ENCODE results near the gene ITGB1BP2. TPM values are rescaled to one million over a fixed set of nuclear protein-coding genes. Genes with fewer than 3 reads are reported as not detected.

ITGB1BP2 gene
- 0.38 TPM for total RNA-seq
- long read RNA-seq: 0 reads

DNA sequence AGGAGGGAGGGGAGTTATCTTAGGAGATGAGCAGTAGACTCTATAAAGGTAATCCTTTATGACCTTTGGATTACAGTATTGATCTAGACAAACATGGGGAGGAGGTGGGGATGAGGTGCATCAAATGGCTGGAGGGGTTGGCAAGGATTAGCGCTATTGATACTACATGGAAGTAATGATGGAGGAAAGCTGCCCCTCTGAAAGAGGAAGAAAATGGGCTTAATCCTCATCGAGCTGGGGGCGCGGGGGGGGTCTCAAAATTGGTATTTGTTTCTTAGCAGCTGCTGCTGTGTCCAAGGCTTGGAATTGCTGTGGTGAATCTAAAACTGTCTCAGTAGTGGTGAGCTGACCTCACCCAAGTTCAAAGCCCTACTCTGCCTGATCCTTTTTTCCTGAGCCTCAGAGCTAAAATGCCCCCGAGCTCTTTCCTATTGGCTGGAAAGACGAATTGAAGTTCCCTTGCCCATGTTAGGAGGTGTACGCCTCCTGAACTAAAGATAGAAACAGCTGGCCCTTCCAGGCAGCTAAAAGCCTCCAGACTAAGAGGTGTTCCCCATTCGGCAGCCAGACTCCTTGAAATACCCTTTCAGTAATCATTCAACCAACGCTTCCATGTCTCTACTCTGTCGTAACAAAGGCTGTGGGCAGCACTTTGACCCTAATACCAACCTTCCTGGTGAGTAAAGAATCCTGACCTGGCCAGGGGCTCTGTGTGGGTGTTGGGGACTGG, at the start of gene ITGB1BP2:
ITGB1BP2 (plus strand) TSS at position 556 of the 730 bp plus-strand sequence; CDS start at position 613, 57 bp downstream.
- TF ChIP-seq, protein P1, sequence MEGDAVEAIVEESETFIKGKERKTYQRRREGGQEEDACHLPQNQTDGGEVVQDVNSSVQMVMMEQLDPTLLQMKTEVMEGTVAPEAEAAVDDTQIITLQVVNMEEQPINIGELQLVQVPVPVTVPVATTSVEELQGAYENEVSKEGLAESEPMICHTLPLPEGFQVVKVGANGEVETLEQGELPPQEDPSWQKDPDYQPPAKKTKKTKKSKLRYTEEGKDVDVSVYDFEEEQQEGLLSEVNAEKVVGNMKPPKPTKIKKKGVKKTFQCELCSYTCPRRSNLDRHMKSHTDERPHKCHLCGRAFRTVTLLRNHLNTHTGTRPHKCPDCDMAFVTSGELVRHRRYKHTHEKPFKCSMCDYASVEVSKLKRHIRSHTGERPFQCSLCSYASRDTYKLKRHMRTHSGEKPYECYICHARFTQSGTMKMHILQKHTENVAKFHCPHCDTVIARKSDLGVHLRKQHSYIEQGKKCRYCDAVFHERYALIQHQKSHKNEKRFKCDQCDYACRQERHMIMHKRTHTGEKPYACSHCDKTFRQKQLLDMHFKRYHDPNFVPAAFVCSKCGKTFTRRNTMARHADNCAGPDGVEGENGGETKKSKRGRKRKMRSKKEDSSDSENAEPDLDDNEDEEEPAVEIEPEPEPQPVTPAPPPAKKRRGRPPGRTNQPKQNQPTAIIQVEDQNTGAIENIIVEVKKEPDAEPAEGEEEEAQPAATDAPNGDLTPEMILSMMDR (IDR thresholded peaks at IDR 0.05): no peak
- no peak for DNase-seq
- no peak within 1 kb of the TSS for H3K4me3 ChIP-seq
- H3K4me1 ChIP-seq: no peaks in the 10 kb centered on the region
- H3K9me3 ChIP-seq: no peaks in the 10 kb centered on the region
- peaks cover 36% of the 10 kb centered on the region for H3K36me3 ChIP-seq
- H3K27ac ChIP-seq: no peak within 1 kb of the TSS
- H3K27me3 ChIP-seq: no peaks in the 10 kb centered on the region
- intact Hi-C loops (cut with DNase I): no loop called here
- peak; percentile 26 for ATAC-seq

DNA sequence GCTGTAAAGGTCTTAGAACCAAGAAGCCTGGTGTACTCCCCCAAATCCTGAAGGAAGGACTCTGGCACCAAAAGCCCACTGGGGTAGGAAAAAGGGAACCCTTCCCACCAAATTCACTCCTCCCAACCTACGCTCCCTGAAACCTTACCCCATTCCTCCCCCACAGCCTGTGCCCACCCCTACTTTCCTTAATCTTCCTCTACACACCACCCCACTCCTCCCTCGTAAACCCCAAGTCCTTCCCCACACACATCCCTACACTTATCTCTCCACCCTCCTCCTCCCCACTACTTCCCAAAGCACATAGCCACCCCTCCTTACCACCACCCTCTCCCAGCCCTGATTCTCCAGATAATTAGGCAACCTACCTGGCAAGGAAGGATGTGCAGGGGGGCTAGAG, 49.3 kb upstream of the ITGB1BP2 start:
- intact Hi-C loops (cut with DNase I): no loop called here
- Histone ChIP-seq H3K4me3 (no peak overlapping the region), H3K27me3 (no peaks in the 10 kb centered on the region), H3K9me3 (no peaks in the 10 kb centered on the region), H3K27ac (no peak overlapping the region), H3K4me1 (no peaks in the 10 kb centered on the region), H3K36me3 (peaks cover under 1% of the 10 kb centered on the region)
- ATAC-seq: no peak
- TF ChIP-seq, protein P1 (IDR thresholded peaks at IDR 0.05): no peak
- no peak for DNase-seq

DNA sequence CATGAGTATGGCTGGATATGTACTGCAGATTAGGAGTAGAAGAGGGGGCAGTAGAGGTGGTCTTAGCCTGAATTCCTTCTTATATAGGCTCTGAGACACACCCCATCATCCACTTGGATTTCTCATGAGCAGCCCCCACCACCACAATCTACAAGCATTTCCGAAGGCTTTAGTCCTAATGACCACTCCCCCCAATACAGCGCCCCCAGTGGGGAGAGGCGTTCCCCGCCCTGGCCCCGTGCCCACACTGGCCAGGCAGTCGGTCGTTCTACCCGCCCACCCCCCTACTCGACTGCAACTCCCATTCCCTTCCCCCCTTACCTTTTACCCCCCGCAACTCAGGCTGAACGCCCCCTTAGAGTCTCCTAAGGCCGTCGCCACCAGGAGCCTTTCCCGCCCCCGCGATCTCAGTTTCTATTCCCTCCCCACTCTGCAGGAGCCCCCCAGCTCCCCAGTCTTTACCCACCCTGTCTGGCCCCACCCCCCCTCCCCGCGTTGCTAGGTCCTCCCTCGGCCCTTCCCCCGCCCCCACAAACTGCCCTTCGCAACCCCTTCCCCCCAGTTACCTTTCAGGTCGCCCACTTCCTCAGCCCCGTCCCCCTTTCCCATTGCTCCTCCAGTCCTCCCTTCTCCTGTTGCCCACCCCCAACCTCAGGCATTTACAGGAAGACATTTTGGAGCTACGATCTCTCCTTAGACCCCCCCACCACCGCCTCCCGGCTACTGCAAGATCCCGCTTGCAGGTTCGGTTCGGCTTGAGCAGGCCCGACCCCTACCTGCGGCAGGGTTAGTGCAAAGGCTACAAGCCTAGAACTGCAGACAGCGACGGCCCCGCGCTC, 48.1 kb upstream of the ITGB1BP2 start:
- H3K9me3 ChIP-seq: no peaks in the 10 kb centered on the region
- no peaks in the 10 kb centered on the region for H3K36me3 ChIP-seq
- peak overlapping the region; percentile 81 for H3K27ac ChIP-seq
- TF ChIP-seq, protein P1 (IDR thresholded peaks at IDR 0.05): peak; percentile 40
- peak overlapping the region; percentile 63 for H3K4me3 ChIP-seq
- intact Hi-C loops (cut with DNase I): no loop called here
- DNase-seq: peak; percentile 68
- no peaks in the 10 kb centered on the region for H3K4me1 ChIP-seq
- no peak for ATAC-seq
- no peaks in the 10 kb centered on the region for H3K27me3 ChIP-seq

DNA sequence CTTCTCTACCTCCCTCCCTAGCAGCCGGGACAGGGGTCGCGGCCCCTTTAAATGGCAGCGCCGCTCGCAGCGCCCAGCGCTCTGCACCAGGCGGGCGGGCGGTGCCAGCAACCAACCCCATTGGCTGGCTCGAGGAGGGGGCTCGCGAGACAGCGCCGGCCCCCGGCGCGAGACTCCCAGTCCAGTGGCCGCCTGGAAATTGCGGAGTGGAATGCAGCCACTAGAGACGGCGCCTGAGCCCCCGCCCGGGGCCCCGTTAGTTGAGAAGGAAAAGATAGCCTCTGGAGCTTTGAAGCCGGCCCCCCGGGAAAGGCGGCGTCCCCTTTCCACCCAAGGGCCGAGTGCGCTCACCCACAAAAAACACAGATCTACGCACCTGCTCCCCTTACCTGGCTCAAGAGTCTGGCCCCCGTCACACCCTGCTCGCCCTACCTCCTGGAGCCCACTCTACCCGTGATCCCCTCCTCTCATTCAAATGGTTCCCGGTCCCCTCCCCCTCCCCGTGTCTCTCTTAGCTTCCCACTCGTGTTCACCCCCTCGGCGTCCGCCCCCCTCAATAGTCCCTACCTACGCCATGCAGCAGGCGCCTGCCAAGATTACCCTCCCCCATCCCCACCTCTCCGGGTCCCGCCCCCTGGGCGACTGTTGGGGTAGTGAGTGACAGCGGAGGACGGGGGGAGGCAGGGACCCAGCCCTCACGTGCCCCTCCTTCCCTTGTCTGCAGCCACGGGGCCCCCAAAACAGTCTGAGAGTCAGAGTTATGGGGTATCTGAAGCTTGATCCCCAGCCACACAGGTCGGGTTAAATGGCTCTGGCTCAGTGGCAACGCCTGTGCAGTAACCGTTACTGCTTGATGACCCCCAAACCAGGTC, 47.2 kb upstream of the ITGB1BP2 start, which contains the start of gene ZMYM3:
ZMYM3 (minus strand) TSS at position 49 of the 872 bp plus-strand sequence. CDS start 885 bp downstream, outside the sequence.
- H3K27ac ChIP-seq: peak within 1 kb of the TSS; percentile 81
- peak; percentile 96 for ATAC-seq
- intact Hi-C loops (cut with DNase I): no loop called here
- no peaks in the 10 kb centered on the region for H3K36me3 ChIP-seq
- peak within 1 kb of the TSS; percentile 63 for H3K4me3 ChIP-seq
- H3K4me1 ChIP-seq: no peaks in the 10 kb centered on the region
- TF ChIP-seq, protein P1 (IDR thresholded peaks at IDR 0.05): no peak
- H3K9me3 ChIP-seq: no peaks in the 10 kb centered on the region
- peak; percentile 93 for DNase-seq
- H3K27me3 ChIP-seq: no peaks in the 10 kb centered on the region

DNA sequence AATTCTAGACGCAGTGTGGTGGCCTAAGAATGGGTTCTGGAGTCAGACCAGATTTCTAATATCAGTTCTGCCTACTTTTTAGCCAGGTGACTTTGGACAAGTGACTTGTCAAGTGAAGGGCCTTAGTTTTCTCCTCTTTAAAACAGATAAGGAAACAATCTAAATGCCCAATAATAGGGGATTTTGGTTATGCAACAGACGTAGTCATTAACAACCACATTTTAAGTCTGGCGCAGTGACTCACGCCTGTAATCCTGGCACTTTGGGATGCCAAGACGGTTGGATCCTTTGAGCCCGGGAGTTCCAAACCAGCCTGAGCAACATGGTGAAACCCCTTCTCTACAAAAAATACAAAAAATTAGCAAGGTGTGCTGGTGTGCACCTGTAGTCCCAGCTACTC, 45.5 kb upstream of the ITGB1BP2 start:
- Histone ChIP-seq H3K27me3 (no peaks in the 10 kb centered on the region), H3K27ac (peak overlapping the region; percentile 63), H3K4me1 (no peaks in the 10 kb centered on the region), H3K9me3 (no peaks in the 10 kb centered on the region), H3K36me3 (no peaks in the 10 kb centered on the region), H3K4me3 (no peak overlapping the region)
- intact Hi-C loops (cut with DNase I): no loop called here
- DNase-seq (no peak), ATAC-seq (no peak)
- TF ChIP-seq, protein P1 (IDR thresholded peaks at IDR 0.05): no peak

Measured in upper lobe of right lung (tissue), 1 donor.